GM12872 (cell line): ENCODE data around the gene GRM4.

Source experiments
- TF ChIP-seq, protein P1 (sequence below): IDR thresholded peaks from 3 replicates; pipeline ENCODE4 v1.5.1; 2011; ENCODE audit warnings: low read depth, mild to moderate bottlenecking, low read length, moderate library complexity; ENCODE audit not compliant: insufficient read depth

Gene GRM4

GRCh38 chr6:34062156-34062555, 83.7 kb downstream of the GRM4 start:
- TF ChIP-seq, protein P1, sequence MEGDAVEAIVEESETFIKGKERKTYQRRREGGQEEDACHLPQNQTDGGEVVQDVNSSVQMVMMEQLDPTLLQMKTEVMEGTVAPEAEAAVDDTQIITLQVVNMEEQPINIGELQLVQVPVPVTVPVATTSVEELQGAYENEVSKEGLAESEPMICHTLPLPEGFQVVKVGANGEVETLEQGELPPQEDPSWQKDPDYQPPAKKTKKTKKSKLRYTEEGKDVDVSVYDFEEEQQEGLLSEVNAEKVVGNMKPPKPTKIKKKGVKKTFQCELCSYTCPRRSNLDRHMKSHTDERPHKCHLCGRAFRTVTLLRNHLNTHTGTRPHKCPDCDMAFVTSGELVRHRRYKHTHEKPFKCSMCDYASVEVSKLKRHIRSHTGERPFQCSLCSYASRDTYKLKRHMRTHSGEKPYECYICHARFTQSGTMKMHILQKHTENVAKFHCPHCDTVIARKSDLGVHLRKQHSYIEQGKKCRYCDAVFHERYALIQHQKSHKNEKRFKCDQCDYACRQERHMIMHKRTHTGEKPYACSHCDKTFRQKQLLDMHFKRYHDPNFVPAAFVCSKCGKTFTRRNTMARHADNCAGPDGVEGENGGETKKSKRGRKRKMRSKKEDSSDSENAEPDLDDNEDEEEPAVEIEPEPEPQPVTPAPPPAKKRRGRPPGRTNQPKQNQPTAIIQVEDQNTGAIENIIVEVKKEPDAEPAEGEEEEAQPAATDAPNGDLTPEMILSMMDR = no peak

DNA sequence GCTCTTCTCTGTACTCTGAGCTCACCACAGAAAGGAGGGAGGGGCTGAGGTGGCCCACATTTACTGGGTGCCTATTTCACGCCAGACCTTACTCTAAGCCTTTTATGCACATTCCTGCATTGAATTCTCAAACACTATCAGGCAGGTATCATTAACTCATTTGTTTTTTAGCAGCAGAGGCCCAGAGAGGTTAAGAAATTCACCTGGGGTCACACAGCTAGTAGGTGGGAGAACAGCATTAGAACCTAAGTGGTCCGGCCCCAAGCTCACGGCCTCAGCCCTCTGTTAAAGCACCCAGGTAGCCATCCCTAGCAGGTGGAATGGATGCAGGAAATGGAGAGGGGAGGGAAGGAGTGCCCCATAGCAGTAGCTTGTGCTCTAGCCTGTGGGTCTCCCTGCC, 84.5 kb downstream of the GRM4 start:
- TF ChIP-seq, protein P1 = no peak

DNA sequence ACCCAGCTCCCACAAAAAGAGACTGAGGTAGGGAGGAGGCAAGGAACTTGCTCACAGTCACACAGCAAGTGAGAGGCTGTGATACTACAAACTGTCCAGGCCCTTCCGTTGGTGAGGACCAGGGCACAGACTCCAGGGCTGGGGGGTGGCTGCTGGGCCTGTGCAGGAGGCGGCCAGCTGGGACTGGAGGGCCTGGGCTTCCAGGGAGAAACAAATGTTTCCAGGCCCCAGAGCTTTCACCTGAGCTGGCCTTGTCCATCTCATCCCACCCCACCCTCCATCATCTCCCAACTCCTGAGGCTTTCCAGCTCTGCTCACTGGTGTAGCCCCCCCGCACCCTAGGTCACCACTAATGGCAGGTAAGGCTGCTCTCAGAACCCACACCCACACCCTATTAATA, 86.0 kb downstream of the GRM4 start:
- TF ChIP-seq, protein P1 = no peak

- TF ChIP-seq, protein P1 = no peak
Observed at GRCh38 chr6:34059136-34059731, 86.7 kb downstream of the GRM4 start.

DNA sequence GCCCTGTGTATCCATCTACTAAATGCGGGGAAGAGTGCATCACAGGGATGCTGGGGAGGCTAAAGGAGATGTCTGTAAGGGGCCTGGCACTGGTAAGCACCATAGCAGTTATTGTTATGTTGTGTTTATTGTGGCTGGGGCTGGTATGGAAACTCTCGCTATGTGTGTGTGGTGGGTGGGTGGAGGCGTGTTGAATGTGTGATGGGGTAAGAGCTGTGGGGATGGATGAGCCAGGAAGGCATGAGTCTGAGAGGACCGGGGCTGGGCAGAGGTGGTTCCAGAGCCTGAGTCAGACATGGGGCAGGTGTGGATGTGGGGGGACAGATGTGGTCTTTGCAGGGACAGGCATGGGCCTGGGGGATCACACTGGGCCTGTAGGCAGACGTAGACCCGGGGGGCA, 88.1 kb downstream of the GRM4 start:
- TF ChIP-seq, protein P1 = no peak

GRCh38 chr6:34057191-34057590, 88.7 kb downstream of the GRM4 start:
- TF ChIP-seq, protein P1 = no peak

DNA sequence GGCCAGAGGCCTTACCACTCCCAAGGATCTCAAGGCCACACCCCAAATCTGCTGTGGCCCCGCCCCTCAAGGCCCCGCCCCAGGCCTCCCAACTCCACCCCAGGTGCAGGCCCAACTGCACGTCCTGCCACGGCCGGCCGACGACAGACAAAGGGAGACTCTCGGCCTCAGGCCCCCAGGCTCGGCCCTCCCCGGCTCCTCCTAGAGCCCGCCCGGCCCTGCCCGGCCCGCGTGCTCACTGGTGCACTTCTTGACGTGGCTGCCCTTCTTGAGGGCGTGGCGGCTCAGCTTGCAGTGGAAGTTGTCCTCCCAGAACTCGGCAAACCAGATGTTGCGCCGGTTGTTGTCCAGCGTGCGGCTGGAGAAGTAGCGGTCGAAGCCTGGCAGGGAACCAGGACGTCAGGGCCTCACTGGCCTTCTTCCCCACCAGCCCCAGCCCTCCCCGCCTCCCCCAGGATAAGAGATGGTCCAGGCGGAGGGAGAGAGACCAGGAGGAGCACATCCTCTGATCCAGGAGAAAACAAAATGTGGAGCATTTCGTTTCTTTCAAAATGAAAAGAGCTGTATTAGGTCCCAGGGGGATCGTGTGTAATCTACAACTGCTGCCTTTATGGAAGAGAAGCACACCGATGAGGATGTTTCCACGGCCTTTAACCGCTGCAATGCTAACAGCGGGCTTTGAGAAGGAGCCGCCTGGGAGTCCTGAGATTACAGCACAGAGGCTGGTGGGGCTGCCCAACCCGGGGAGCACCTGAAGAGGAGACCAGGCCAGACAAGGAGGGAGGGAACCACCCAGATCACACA, 89.4 kb downstream of the GRM4 start:
- TF ChIP-seq, protein P1 = no peak
